ENCODE measurements around the gene CLEC2L.

The CLEC2L gene

DNA sequence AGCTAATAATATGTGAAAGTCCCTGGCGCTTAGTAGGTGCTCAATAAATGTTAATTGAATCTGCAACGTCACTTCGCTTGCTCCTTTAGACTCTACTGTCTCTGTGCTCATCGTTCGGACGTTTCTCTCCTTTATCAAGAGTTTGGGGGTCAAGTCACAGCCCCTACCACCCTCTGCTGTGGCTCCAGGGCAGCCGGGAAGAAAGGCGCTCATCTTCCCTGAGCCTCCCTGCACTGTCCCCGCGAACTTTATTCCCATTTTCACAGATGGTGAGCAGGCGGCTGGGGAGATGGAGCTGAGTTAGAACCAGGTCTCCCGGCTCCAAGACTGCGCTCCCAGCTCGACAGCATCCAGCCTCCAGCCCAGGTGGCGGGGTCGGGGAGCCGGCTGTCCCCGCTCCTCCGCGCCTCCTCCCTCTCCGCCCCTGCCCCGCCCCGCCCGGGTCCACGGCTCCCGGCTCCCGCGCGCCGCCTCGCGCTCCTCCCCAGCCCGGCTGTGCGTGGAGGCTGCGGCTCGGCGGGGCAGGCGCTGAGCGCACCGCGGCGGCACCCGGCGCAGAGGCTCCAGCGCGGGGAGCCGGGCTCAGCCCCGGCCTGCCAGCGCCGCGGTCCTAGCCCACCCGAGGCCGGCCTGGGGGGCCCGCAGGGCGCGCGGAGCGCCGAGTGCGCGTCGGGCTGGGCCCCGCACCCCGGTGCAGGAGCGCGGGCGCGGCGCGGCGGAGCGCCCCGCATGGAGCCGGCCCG, at the start of gene CLEC2L:
CLEC2L (plus strand) TSS at position 487 of the 743 bp plus-strand sequence; CDS start at position 730, 243 bp downstream.
- peak; percentile 52 for DNase-seq

DNA sequence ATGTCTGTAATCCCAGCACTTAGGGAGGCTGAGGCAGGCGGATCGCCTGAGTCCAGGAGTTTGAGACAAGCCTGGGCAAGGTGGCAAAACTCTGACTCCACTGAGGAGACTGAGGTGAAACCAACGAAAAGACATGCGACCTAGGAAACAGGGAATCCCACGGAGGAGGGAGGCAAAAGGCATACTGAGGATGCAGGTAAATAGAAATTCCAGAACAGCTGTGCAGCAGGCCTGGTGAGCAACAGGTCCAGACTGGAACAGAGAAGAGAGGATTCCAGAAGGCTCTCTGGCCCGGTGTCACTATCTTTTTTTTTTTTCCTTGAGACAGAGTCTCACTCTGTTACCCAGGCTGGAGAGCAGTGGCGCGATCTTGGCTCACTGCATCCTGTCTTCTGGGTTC, 47.3 kb upstream of the CLEC2L start:
- no peak for DNase-seq

DNA sequence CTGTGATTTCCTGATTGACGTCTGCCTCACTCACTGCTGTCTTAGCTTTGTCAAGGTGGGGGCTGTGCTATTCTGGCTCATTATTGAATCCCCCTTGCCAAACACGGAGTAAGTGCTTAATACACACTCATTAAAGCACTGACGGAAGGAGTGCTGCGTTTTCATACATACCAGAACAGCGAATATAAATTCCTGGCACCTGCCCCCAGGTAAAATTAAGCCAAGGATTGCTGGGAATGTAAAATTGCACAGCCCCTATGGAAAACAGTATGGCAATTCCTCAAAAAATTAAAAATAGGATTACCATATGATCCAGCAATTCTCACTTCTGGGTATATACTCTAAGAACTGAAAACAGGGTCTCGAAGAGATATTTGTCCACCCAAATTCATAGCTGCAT, 46.6 kb upstream of the CLEC2L start:
- no peak for DNase-seq

DNA sequence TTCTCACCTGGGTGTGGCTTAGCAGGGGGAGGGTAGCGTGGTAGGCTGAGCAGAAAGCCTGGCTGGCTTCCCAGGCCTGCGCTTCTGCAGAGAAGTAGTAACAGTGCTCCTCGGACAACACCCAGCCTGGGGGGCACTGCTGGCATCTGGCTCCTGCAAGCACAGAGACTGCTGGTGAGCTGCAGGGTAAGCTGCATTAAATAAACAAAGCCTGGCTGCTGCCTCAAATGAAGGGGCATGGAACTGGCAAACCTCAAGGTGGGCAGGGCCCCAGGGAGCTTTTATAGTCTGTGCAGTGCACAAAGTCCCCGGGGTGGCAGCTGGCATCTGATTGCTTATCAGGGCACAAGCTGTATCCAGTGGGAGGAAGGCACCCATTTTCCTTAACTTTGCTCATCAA, 43.9 kb upstream of the CLEC2L start:
- no peak for DNase-seq

DNA sequence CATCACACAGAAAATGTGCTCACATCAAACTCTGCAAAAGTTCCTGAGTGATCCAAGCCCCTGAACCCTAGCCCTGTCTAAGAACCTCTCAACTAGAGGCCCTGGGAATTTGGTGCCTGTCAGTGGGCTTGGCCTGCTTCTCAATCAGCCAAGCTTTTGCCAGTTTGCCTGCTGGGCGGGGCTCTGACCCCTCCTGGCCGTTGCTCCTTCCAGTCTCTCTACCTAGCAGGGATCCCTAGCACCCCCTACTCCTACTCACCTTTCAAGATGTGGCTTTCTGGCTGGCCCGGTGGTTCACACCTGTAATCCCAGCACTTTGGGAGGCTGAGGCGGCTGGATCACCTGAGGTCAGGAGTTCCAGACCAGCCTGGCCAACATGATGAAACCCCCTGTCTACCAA, 42.1 kb upstream of the CLEC2L start:
- no peak for DNase-seq

DNA sequence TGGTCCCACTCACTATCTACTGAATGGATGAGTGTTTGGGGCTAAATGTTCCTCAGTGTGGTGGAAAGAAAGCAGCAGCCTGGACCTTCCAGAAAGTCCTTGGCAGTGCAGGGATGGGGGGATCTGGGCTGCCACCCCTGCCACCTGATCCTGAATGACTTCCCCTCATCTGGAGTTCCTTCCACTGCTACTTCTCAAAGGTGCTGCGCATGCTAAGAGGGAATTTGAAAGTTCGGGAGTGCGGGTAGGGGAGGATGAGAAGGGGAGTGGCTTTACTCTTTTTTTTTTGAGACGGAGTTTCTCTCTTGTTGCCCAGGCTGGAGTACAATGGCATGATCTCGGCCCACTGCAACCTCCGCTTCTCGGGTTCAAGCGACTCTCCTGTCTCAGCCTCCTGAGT, 41.4 kb upstream of the CLEC2L start:
- no peak for DNase-seq

DNA sequence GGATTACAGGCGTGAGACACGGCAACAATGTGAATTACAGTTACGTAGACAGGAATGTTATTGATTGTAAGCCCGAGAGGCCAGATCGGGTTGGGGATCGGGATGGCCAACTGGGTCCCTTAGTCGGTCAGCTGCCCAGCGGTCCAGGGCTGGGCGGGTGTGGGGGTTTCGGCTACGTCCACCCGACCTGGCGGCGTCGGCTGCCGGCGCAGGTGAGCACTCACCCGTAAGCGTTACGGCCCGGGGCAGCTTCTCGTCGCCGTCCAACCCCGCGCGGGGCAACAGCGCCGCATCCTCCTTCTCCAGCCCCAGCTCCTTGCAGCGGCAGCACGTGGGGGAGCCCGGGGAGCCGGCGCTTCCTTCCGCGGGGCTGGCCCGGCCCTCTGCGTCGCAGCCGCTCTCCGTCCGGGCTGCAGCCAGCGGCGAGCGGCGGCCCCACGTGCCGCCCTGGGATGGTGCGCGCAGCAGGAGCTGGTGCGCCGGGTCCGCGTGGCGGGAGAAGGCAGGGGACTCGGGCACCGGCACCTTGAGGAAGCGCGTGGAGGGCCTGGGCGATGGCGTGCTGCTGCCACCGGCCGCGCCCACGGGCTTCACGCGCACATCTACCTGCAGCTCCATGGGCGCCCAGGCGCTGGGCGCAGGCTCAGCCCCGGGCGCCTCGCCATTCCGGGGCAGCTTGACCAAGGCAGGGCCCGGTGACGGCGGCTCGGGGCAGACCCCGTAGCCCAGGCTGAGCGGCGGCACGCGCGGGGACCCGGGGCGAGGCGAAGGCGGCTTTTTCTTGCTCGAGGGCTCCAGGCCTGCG, 40.6 kb upstream of the CLEC2L start:
- DNase-seq, result peak; percentile 51

DNA sequence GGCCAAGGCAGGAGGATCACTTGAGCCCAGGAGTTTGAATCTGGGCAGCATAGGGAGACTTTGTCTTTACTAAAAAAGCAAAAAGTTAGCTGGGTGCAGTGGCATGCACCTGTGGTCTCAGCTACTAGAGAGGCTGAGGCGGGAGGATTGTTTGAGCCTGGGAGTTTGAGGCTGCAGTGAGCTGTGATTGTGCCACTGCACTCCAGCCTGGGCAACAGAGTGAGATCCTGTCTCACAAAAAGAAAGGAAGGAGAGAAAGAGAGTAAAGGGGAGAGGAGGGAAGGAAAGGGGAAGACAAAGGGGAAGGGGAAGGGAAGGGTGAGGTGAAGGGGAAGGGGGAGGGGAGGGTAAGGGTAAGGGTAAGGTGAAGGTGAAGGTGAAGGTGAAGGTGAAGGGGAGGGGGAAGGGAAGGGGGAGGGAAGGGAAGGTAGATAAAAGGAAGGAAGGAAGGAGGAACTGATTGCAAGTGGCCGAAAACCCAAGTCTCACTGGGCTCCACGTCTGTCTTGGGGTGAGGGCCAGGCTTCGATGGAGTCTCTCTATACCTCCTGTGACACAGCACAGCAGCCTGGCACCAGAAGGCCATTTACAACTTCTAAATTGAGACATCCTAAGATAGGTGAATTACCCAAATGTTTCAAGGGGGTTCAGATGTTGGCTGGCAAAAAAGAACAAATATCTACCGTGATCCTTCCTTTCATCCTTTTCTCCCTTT, 36.0 kb upstream of the CLEC2L start:
- no peak for DNase-seq

DNA sequence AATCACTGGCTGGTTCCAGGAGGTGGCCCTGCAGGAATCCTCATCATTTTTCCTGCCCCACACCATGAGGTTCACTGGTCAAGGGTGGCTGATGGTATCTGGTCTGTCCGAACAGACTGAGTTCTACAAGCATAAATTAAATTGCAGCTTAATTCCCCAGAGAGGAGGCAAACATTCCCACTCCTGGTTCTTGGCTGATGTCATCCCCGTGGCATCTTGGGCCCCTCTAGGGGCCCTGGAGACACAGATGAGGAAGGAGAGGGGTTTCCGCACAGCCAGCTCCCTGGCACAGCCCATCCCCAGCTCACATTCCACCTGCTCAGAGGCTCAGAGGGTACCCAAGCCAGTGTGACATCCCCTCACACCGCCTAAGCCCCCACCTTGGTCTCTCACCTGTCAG, 34.7 kb upstream of the CLEC2L start:
- no peak for DNase-seq

DNA sequence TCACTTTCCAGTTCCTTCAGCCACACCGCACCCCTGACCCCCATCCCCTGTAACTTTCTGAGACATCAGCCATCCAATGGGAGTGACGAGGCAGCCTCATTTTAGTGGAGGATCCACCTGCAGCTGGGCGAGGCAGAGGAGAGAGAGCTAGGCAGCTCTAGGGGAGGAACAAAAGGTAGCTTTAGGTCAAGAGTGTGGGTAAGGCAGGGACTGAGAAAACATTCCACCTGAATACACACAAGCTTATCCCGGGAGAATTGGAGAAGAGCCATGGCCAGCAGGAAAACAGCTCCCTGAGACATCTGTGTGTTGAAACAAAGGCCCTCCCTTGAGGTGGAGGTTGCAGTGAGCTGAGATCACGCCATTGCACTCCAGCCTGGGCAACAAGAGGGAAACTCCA, 33.4 kb upstream of the CLEC2L start:
- DNase-seq, result no peak

DNA sequence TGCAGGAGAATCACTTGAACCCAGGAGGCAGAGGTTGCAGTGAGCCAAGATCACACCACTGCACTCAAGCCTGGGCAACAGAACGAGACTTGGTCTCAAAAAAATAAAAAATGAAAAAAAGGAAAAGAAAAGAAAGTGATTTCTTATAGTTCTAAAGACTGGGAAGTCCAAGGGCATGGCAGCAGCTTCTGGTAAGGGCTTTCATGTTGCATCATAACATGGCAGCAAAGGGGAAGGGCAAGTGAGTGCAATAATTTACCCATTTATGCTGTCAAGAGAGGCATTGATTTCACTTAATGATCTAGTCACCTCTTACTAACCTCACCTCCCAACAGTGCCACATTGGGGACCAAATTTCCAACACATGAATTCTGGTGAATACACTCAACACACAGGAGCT, 31.2 kb upstream of the CLEC2L start:
- DNase-seq, result no peak

DNA sequence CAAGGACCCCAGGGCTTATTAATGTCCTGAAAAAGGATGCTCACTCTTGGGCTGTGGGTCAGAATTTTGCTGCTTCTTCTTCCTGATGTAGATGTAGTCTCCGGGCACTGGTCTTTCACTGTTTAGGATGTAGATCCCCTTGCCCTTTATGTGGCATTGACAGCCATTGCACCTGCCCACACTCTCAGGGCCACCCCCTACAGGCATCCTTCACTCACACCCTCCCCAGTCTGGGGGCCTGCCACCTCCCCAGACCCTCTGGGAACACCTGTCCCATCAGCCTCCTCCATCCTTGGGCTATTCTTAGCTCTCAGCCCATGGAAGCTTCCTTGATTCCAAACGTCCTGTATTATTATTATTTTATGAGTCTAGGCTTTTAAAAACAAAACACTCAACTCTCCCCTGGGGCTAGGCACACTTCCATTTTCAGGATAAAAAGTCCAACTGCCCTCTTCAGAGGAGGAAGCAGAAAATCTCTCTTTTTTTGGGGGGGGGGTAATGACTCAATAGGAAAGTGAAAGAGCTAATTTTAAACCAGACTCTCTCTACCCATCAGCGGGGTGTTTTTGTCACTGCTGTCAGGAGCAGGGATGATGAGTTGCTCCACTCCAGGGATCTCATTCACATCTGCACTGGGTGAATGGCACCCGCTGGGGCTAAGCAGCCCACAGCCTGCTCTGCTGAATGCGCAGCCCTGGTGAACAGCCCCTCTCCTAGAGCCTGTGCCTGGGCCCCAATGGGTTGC, 28.5 kb upstream of the CLEC2L start:
- DNase-seq, result peak; percentile 19

DNA sequence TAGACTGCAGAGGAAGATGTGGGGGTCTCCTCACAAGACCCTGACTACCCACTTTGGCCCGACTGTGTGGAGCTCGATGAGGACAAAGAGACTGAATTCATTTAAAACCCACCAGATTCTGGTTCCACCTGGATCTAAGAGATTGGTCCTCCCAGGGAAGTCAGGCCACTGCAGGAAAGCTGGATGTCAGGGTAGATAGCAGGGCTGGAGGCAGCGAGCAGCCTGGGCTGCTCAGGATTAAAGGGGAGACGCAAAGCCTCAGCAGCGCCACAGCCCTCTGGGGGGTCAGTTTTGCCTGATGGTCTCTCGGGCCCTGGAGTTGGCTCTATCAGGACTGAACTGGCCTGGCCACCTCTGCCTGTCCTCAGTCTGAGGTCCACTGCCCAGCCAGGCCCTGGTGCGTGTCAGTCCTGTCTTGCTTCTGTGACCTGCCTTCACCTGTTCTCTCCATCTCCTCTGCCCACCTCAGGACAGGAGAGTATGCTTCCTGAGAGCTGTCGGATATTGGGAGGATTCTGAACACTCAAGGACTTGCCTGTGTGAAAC, 27.8 kb upstream of the CLEC2L start:
- no peak for DNase-seq

DNA sequence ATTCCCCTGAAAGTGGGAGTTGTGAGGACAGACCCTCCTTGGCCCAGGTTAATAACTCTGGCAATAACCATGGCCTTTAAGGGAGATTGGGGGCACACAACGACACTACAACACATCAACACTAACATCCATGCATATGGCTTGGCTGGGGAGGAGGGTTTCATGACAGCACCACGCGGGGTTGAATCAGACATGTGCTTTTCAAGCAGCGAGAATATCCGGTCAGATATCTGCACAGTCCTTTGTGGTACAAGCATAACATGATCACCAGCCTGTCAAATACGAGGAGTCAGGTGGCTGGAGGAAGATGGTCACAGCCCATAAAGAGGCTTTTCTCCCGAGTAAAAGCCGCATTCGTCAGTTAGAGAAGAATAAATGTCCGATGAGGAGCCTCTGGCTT, 27.0 kb upstream of the CLEC2L start:
- DNase-seq, result no peak

DNA sequence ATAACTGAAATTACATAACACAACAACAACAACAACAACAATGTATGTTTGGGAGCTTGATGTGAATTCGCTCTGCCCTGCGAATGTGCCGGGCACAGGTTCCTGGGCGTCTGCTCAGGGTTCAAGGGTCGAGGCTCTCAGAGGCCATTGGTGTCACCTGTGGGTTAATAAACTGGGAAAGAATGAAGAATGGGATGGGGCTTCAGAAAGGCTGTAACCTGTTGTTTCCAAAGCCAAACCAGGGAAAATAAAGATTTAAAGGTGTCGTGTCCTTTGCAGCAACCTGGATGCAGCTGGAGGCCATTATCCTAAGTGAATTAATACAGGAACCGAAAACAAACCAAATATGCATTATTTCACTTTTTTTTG, 22.7 kb upstream of the CLEC2L start:
- DNase-seq, result no peak

DNA sequence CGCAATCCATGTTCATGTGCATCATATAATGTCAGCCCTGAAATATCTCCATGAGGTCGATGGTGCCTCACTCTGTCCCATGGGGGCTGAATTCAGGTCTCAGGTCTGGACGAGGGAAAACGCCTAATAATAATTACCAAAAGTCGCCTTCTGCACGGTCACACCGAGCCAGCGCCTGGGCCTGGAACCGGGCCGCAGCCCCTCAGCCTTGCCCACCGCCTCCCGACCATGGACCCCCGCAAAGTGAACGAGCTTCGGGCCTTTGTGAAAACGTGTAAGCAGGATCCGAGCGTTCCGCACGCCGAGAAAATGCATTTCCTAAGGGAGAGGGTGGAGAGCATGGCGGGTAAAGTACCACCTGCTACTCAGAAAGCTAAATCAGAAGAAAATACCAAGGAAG, 21.3 kb upstream of the CLEC2L start:
- DNase-seq, result no peak

DNA sequence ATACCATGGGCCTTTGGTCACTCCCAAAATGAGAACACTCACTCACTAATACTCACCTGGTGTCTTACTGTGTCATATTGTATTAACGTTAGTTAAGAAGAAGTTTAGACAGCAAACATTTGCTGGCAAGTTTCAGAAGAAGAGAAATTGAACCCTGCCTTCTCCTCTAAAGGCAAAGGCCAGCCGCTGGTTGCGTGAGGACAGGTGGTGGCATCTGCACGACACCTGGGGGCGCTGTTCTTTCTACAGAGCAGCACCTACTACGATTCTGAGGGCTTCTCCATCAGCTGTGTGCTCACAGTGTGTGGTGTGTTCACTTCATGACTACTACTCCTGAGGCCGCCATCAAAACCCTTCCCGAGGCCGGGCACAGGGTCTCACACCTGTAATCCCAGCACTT, 17.9 kb upstream of the CLEC2L start:
- peak; percentile 28 for DNase-seq

DNA sequence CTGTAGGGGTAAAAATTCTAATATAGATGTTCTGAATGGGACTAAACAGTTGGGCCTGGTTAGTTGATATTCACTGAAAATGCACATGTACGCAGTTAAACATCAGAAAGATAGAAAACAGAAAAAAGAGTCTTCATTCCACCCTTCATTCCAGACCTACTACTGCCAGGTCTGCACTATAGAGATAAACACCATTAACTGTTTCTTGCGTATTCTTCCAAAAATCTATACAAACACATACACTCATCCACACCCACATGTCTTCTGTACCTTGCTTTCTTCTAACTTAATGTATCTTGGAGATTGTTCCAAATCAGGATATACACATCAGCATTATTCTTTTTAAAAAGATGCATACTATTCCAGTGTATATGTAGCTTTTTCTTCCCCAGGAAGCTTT, 13.9 kb upstream of the CLEC2L start:
- no peak for DNase-seq

DNA sequence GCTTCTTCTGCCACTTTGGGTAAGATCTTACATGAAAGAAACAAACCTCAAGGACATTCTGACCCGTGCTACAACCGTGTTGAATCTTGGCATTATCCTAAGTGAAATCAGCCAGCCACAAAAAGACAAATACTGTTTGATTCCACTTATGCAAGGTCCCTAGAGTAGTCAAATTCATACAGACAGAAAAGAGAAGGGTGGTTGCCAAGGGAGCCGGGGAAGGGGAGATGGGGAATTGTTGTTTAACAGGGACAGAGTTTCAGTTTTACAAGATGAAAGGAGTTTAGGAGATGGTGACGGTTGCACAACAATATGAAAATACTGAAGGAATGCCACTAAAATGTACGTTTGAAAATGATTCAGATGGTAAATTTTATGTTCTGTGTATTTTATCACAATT, 12.2 kb upstream of the CLEC2L start:
- DNase-seq, result no peak

DNA sequence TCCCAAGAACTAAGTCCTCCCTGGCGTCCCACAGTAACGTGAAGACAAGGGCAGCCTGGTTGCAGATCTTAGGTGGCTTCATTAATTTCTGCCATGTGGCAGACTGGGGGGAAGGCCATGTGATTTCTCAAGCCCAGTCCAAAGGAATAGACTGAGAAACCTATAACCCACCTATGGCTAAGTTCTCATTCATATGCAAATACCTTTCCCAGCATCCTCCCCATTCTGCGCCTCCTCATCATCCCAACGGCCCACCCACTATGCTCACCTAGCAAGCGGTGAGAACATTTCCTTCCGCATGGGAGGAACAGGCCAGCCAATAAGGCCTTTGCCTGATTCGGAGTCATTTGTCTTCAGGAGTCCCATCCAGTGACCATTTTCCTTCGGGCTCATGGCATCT, 8.2 kb upstream of the CLEC2L start:
- no peak for DNase-seq

DNA sequence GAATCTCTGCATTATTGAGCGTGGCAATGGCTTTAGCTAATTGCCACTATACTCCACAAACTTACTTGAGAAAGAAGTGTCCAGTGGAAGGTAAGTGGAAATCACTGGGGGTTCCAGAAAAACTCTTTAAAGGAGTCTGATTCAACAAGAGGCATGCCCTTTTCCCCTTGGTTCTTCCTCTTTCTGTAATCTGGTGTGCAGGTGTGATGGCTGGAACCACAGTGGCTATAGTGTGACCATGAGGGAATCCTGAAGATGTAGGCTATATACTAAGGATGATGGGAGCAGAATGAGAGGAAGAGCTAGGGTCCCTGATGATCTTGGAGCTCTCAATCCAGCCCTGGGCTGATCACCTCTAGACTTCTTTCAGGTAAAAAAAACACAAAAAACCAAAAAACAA, 2.0 kb upstream of the CLEC2L start:
- DNase-seq, result no peak

DNA sequence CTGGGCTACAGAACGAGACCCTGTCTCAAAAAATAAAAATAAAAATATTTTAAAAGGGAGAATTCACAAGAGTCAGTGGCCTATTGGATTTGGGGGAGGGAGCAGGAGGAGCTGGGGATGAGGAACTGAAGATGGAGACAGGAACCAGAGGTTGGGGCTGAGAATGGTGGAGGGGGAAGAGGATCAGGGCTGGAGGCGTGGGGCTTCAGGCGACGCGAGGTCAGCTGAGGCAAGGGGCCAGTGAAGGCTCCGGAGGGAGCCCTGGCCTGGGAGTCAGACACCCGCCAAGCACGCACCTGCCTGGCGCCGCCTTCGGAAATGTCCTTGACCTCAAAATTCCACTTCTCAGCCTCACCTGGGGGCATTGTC, 671 bp upstream of the CLEC2L start:
- DNase-seq, result no peak
